A673 (cell line): ENCODE measurements around the gene KCNK3. TPM values are rescaled to one million over a fixed set of nuclear protein-coding genes. Genes with fewer than 3 reads are reported as not detected.
A peak's percentile ranks its signal among the peaks of the same experiment; 100 is the strongest.

ENCODE experiments used
- BruUV-seq: library from RNA; stranded (reverse); fragments of 400-500 nt; replicated peaks from 2 replicates; lab custom pipeline; 2021; lab: Mats Ljungman, UMichigan
- CTCF ChIA-PET: fragments of 300-600 bp; sonication (Branson Sonifier 250); formaldehyde crosslinking; loops from one replicate; lab custom pipeline; 2022; ENCODE audit warnings: antibody characterized with exemption; lab: Charles Lee
- POLR2A ChIA-PET: fragments of 300-600 bp; sonication (Branson Sonifier 250); formaldehyde crosslinking; loops from one replicate; lab custom pipeline; 2022; ENCODE audit warnings: antibody characterized with exemption; ENCODE audit not compliant: low non-redundant PET; lab: Charles Lee
- DNase-seq: peaks from one replicate; pipeline ENCODE4 v3.0.0-alpha.2; 2015; ENCODE audit warnings: low spot score
- H3K27ac ChIP-seq: fragments of 200-600 bp; sonication (generic); 2 replicates; pipeline ENCODE4 v1.5.1; 2016; ENCODE audit warnings: mixed run types, low read depth, mild to moderate bottlenecking, mixed read lengths, antibody characterized with exemption, low read length; ENCODE audit not compliant: poor library complexity, severe bottlenecking
- H3K27me3 ChIP-seq: fragments of 200-600 bp; sonication (generic); replicated peaks from 2 replicates; pipeline ENCODE4 v1.6.1; 2017; ENCODE audit warnings: mixed run types, low read depth, mild to moderate bottlenecking, mixed read lengths, antibody characterized with exemption, low read length; ENCODE audit not compliant: insufficient read depth, poor library complexity
- H3K36me3 ChIP-seq: fragments of 200-600 bp; sonication (generic); 2 replicates; pipeline ENCODE4 v1.6.1; 2016; ENCODE audit warnings: mixed run types, mild to moderate bottlenecking, mixed read lengths, antibody characterized with exemption, low read length; ENCODE audit not compliant: insufficient read depth, poor library complexity, severe bottlenecking
- H3K4me1 ChIP-seq: fragments of 200-600 bp; sonication (generic); 2 replicates; pipeline ENCODE4 v1.6.1; 2017; ENCODE audit warnings: mixed run types, mild to moderate bottlenecking, mixed read lengths, antibody characterized with exemption, low read length; ENCODE audit not compliant: insufficient read depth, poor library complexity, severe bottlenecking
- H3K4me3 ChIP-seq: fragments of 200-600 bp; sonication (generic); 2 replicates; pipeline ENCODE4 v1.5.1; 2016; ENCODE audit warnings: low read depth, mixed run types, mild to moderate bottlenecking, mixed read lengths, low read length; ENCODE audit not compliant: poor library complexity, severe bottlenecking
- H3K9me3 ChIP-seq: fragments of 200-600 bp; sonication (generic); 2 replicates; pipeline ENCODE4 v1.6.1; 2016; ENCODE audit warnings: mixed run types, low read depth, mild to moderate bottlenecking, mixed read lengths, antibody characterized with exemption, low read length; ENCODE audit not compliant: poor library complexity, severe bottlenecking
- CTCF ChIP-seq: fragments of 300-800, 200-600 bp; sonication (generic); conservative IDR thresholded peaks from 2 replicates; pipeline ENCODE4 v1.5.1; 2017; ENCODE audit warnings: low read depth, mild to moderate bottlenecking, antibody characterized with exemption, low read length, moderate library complexity, mixed read lengths
- EZH2 ChIP-seq: fragments of 200-600 bp; sonication (generic); IDR thresholded peaks from 2 replicates; pipeline ENCODE4 v1.6.1; 2017; ENCODE audit warnings: borderline replicate concordance, low read depth, mild to moderate bottlenecking, mixed read lengths, antibody characterized with exemption, low read length; ENCODE audit not compliant: poor library complexity, severe bottlenecking
- intact Hi-C: fragments of 100-400 bp; cut with micrococcal nuclease; formaldehyde crosslinking; loops from one replicate; pipeline ENCODE4 v1.10.0; 2022; ENCODE audit not compliant: unreplicated experiment
- total RNA-seq: library from RNA; stranded (reverse); gene quantifications from 2 replicates; pipeline ENCODE4 v1.2.3, GENCODE V29; 2021

Gene KCNK3
- total RNA-seq, 1 experiment from 2014 or later = 0.13 TPM

- no peak for DNase-seq
- CTCF ChIA-PET = interaction anchor here (0.7 kb wide), 1 partner anchor 76 kb away, joined by 3 read pairs; no protein-coding TSS in a partner anchor
- H3K36me3 ChIP-seq = no peaks in the 10 kb centered on the region
- intact Hi-C loops = no loop called here
- no peak overlapping the region for H3K4me3 ChIP-seq
- TF ChIP-seq EZH2 = no peak
- no peak for TF ChIP-seq CTCF
- H3K9me3 ChIP-seq = no peaks in the 10 kb centered on the region
- no peaks in the 10 kb centered on the region for H3K27me3 ChIP-seq
- peaks cover 16% of the 10 kb centered on the region for H3K4me1 ChIP-seq
- H3K27ac ChIP-seq = no peak overlapping the region
- BruUV-seq = no TSS peak
- POLR2A ChIA-PET = no interaction called here
Observed at GRCh38 chr2:26763019-26763418, 70.5 kb downstream of the KCNK3 start.

GRCh38 chr2:26764078-26764887 lies 71.8 kb downstream of the KCNK3 start, which contains the start of gene SLC35F6:
Gene SLC35F6 (plus strand): TSS chr2:26764284. CDS start chr2:26764350, 66 bp downstream.
- Histone ChIP-seq H3K4me1 (peaks cover 10% of the 10 kb centered on the region), H3K4me3 (peak within 1 kb of the TSS; percentile 98), H3K27me3 (no peaks in the 10 kb centered on the region), H3K27ac (peak within 1 kb of the TSS; percentile 89), H3K36me3 (no peaks in the 10 kb centered on the region), H3K9me3 (no peaks in the 10 kb centered on the region)
- ChIA-PET POLR2A (interaction anchor here (0.7 kb wide), 1 partner anchor 75 kb away, joined by 7 read pairs; no protein-coding TSS in a partner anchor), CTCF (no interaction called here)
- BruUV-seq = no TSS peak
- intact Hi-C loops = no loop called here
- TF ChIP-seq EZH2 = no peak
- no peak for TF ChIP-seq CTCF
- DNase-seq = peak; percentile 90

- peak overlapping the region; percentile 98 for H3K4me3 ChIP-seq
- H3K27me3 ChIP-seq = no peaks in the 10 kb centered on the region
- intact Hi-C loops = no loop called here
- TF ChIP-seq EZH2 (no peak), CTCF (no peak)
- H3K36me3 ChIP-seq = no peaks in the 10 kb centered on the region
- ChIA-PET POLR2A (no interaction called here), CTCF (no interaction called here)
- H3K27ac ChIP-seq = peak overlapping the region; percentile 89
- no peak for DNase-seq
- no peaks in the 10 kb centered on the region for H3K9me3 ChIP-seq
- BruUV-seq = TSS peak; percentile 44
- peaks cover 10% of the 10 kb centered on the region for H3K4me1 ChIP-seq
Observed at GRCh38 chr2:26764906-26765305, 72.4 kb downstream of the KCNK3 start.
